DMS114 treated with DMSO at 0.1 percent for 48 hours (cell line): ENCODE measurements around the gene AUH.

Experiments
- DNase-seq: peaks from one replicate; lab custom pipeline; 2025; ENCODE audit not compliant: unreplicated experiment; lab: John Stamatoyannopoulos, UW

Gene AUH

DNA sequence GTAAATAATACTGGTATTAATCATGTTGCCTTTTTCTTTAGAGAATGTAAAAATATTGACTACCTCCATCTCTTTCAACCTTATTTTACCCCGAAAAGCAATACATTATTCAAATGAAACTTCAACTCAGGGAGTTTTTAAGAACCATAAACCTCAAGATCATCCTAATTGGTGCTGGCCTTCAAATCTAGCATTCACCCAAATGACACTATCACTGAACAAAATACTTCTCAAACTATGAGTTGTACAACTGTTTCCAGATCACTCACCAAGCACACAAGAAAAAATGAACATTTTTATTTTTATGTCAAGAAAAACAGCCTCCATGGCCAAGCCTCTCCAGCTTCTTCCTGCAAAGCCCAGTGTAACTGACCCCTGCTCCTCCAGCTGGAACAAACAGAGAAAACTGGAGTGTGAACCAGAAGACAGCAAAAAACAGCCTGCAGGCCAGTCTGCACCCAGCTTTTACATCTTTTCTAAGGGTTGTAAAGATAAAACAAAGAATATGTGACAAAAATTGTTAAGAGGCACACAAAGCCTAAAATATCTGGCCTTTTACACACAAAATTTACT is 21.2 kb downstream of the AUH start:
- no peak for DNase-seq

DNA sequence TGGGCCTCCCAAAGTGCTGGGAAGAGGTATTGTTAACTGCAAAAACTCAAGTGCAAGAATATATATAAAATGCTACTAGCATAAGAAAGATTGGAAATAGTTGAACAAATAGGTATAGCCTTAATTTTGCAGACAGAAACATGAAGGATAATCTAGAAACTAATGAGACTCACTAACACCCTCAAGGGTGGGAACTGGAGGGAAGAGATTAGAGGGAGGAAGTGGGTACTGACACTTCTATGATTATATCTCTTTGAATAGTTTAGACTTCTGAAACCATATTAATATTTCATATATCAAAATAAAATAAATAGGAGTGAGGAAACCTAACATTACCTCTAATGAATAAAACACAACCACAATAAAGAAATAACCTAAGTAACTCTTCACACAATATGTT is 23.0 kb downstream of the AUH start:
- no peak for DNase-seq

DNA sequence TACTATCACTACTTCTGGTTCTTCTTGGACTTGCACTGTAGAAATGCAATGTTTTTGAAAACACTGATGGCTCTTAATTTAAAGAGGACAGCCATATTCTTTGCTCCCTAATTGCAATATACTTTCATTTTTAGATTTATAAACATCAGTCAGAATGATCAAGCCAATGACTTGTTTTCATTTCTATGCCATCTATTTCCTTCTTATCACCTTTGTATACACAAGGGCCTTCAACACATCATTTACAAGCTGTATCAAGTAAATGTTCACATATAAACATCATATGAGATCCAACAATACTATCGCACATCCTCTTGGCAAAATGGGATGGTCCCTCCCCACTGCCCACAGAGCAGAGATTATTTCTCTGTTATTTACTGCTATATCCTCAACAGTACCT is 24.9 kb downstream of the AUH start:
- DNase-seq = no peak

DNA sequence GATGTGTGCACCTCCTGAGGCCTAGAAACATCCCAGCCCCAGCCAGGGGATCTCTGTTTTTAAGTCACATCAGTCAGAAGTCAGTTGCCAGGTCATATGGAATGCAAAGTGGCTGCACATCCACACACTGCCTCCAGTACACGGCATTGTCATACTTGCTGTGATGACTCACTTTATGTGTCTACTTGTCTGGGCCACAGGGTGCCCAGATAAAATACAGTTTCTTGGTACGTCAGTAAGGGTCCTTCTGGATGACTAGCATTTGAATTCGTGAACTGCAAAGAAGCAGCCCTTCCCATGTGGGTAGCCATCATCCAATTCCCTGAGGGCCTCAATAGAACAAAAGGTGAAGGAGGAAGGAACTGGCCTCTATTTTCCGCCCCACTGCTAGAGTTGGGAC is 27.7 kb downstream of the AUH start:
- DNase-seq = no peak

DNA sequence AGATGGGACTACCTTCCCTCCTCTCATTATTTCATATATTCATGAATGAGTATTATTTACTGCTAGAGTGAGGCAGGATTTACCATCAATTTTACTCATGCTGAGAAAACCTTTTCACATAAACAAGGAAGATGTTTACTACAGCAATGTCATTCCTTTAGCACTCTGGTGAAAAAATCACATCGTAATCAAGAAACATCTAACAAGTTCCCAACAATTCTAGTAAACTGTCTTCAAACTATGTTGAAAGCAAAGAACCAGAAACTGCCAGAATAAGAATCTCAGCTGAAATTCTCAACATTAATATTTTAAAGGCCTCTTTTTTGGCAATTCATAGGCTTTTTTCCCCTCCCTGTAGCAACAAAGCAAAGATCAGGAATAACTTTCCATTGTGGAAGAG is 28.2 kb downstream of the AUH start:
- no peak for DNase-seq

DNA sequence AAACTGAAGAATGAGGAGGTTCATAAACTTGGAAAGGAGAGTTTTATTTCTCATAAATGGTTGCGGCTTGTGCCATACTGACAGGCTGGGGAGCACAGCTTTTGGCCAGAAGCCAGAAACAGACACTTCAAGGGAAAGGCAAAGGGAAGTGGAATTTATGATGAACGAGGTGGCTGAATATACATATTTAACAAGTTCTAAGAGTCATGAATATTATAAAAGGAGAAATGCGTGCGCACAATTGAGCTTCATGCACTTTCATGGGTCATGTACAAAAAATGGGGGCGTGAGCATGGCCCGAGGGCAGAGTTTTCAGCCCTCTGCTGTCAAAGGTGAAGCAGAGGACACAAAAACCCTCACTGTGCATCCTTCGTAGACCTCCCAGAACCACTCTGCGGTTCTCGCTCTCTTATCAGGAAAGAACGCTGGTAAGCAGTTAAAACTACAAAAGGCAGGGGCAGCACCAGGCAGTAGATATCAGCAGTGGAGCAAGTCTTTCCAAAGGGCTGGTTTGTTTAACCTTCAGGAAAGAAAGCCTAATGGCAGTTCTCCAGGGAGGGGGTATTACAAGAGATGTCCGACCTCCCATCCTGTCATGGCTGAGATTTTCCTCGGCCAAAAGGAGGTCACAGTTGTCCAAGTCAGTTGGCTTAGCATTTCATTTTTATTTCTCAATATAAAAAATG is 29.0 kb downstream of the AUH start:
- no peak for DNase-seq

DNA sequence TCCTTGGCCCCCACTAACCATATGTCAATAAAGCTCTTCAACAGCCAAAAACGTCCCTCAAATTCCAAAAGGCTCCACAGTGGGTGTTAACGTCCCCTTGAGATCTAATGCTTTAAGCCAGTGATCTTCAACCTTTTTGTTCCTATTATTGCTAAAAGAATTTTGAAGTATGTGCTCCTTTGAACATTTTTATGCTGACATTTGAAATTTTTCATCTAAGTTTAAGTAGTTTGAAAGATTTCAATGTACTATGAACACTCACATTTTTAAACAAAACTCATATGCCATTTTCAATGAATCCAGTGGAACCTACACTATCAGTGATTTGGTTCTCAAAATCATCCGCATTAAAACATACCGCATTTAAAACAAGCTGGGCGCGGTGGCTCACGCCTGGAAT is 29.9 kb downstream of the AUH start:
- DNase-seq = no peak

DNA sequence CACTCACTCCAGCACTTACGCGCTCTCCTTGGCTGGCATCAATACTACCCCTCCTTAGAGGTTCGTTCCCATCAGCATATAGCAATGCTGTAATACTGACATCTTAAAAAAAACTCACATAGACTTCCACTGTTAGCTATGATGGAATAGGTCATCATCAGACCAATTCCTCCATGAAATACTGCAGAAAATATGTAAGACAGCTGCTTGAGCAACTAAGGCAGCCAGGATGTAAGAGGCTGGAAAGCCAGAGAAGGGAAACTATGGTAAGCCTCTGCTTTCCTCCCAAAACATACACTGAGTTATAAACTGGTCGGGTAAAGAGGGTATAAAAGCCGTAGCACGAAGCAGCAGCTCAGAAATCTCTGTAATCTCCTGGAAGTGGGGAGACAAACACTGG is 33.5 kb downstream of the AUH start:
- no peak for DNase-seq

DNA sequence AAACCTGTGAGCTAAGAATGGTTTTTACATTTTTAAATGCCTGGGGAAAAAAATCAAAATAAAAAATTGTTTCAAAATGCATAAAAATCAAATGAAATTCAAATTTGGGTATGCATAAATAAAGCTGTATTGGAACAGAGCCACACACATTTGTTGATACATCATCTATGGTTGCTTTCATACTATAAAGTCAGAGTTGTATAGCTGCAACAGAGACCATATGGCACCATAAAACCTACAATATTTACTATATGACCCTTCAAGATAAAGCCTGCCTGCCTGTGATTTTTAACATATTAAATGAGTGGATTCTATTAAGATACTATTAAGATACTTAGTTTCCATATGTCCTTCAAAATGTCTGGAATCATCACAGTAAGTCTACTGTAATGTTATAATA is 40.0 kb downstream of the AUH start:
- no peak for DNase-seq

DNA sequence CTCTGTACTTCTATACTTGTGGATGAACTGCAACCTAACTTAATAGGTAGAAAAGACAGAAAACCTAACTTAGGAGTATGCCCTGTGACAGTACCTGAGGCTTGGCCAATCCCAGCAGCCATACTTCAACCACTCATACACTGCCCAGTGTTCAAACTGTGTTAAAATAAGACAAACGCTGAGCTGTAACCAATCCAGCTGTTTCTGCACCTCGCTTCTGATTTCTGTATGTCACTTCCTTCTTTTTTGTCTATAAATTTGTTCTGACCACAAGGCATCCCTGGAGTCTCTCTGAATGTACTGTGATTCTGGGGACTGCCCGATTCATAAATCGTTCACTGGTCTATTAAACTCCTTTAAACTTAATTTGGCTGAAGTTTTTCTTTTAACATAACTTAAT is 41.4 kb downstream of the AUH start:
- no peak for DNase-seq

DNA sequence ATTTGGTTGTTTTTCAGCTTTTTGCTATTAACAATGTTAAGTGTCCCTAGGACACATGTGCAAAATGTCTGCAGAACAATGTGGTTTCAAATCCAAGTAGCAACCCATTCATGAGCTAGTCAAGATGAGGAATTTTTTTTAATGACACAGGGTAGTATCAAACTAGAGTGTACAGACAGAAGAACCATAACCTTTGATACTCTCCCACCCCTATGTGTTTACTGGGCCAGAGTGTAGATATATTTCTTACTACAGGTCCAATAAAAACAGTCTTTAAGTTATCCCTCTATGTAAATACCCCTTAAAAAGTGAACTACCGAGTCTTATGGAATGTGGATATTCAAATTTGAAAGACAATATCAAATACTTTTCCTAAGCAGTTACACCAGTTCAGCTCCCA is 45.6 kb downstream of the AUH start:
- no peak for DNase-seq

DNA sequence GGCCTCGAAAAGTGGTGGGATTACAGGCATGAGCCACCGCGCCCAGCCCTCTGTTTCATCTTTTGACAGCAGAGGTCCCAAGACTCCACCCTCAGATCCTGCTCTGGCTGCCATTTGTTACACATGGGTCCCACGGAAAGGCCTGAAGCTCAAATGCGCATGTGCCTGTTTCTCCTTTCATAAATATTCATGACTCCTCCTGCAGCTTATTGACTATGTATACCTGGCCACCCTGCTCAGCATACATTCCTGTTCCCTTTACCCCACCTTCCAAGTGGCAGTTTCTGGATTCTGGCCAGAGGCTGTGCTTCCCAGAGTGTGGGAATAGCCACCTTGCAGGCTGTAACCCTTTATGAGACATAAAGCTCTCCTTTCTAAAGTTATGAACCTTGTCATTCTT is 46.5 kb downstream of the AUH start:
- DNase-seq = no peak

DNA sequence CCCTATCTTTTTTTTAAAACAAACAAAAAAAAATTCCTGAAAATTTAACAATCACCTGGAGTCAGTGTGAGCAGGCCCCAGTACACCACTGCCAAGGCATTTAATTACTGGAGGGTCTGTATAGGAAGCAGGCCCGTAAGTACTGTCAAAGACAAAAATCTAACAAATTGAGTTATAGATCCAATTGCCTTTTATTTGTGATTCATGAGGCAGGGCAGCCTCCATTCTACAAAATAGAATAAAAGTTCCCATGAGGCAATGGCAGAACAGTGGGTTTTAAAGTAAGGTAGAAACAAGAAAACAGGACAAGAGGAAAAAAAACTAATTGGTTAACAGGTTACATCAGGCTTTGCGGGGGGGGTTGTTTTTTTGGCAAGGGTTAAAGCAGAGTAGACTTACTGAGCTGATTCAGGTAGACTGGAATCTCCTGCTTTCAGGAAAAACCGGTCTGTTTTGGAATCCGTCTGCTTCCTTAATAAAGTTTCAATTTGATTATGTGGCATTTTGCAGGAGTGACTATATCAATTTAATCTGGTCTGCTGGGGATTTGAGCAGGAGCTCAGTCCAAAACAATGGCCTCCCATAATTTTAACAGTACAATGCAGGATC is 48.9 kb downstream of the AUH start:
- no peak for DNase-seq

DNA sequence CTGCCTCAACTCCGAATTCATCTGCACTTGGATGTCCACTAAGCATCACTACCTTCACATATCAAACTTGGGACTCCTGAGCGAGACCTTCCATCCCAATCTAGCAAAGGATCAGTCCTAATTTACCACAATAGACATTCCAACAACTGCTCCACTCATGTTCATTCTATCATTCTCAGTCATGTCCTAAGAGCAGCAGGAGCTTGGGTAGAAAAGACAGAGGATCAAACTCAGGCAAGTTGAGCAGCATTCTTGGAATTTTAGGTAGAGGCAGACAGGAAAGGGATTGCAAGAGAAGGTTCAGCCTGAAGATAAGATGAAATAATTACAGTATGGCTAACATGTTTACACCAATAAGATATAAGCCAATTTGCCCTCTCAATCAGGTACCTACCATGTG is 51.7 kb downstream of the AUH start:
- no peak for DNase-seq

DNA sequence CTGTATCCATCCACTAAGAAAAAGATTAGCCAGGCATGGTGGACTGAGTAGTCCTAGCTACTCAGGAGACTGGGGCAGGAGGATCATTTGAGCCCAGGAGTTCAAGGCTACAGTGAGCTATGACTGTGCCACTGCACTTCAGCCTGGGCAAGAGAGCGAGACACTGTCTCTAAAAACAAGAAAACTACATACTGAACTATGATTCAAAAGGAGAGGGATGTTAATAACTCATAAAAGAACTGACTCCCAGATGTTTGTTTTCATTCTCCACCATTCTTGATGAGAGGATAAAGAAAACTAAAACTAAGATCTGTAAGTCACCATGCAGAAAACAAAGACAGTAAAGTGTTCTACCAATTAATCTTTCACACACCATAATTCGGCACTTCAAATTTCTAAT is 53.5 kb downstream of the AUH start:
- DNase-seq = no peak

DNA sequence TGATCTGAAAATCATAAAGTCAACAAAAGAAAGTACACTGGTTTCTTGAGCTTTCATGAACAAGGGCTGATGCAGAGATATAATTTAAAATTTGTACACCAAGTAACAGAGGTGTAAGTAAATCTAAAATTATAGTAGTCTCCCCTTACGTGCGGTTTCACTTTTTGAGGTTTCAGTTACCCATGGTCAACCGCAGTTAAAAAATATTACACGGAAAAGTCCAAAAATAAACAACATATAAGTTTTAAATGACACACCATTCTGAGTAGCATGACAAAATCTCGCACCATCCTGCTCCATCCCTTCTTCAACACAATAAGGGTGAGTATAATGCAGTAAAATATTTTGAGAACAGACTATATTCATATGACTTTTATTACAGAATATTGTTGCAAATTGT is 54.4 kb downstream of the AUH start:
- DNase-seq = no peak

DNA sequence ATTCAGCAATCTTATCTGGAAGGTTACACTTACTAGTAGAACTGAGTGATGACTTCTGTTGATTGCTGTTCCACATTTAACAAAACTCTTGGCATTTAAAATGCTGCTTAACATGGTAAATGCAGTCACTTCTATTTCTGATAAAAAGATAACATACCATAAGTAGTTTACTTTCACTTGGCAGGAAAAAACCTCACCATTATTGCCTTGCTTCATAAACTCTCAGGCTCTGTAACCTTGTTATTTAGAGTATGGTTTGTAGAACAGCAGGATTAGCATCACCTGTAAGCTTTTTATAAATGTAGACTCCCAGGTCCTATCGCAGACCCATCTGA is 55.5 kb downstream of the AUH start:
- no peak for DNase-seq

DNA sequence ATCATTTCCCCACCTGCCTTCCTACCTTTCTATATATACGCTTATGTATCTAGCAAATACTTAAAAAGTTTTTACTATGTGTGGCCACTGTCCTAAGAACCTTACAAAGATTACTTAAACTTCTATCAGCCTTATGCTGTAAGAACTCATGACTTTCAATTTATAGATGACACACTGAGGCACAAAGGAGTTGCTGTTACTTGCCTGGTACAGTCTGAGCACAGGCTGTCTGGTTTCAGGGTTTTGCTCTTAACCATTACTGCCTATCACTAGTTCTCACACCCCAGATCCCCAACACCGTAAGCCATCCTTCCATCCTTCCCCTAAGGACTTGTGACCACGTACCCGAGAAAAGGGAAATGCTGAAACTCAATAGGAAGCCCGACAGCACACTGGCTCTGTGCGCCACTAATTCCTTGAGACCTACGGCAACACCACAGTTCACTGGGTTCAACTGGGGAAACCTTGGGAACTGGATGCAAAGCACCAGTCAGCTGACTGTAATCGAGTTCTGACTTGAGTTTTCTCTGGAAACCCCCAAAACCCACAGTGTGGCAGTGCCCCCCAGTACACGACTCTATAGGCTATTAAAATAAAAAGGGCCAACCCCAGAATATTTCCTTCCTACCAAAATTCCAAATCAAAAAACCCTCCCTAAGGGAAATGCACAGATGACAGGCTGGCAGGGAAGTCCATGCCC is 56.0 kb downstream of the AUH start:
- DNase-seq = no peak

DNA sequence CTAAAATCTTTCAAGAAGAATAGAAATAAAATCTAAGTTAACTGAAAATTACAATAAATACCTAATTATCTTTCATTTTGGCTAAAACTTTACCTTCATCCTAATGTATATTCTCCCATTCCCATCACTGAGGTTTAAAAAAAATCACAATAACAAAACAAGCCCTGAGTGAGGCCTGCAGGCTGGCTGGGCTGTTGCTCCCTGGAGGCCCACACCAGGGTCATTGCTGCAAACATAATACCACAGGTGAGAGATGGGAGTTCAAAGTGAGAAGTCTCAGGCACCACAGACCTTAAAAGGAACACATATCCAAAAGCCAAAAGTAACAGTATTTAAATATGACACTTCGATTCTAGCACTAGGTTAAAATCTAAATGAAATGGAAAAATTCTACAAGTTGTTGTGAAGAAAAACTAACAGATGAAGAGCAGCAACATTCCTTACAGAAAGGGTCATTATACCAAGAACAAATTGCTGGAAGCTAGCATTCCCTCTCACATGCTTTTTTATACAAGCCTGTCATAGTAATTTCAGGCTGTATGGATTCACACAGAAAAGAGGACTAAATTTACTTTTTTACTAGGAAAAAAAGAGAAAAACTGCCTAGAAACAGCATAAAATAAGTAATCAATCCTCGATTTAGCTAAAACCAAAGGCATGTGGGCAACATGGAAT is 57.8 kb downstream of the AUH start:
- no peak for DNase-seq

DNA sequence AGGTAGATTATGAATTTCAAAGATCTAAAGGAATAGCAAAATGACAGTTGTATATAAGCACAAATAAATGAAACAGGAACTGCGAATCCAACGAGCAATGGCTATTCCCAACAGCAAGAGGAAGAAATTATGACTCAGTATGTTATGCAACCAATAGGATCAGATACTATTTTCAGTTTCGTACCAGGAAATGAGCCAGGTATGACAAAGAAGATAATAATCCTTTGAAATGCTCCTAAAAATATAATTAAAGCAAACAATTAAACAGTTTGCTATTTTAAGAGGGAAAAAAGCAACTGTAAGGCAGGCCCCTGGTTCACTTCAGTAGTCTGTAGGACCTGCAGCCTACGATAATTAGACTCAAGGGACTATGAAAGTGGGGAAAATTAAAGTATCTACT is 58.9 kb downstream of the AUH start:
- no peak for DNase-seq

DNA sequence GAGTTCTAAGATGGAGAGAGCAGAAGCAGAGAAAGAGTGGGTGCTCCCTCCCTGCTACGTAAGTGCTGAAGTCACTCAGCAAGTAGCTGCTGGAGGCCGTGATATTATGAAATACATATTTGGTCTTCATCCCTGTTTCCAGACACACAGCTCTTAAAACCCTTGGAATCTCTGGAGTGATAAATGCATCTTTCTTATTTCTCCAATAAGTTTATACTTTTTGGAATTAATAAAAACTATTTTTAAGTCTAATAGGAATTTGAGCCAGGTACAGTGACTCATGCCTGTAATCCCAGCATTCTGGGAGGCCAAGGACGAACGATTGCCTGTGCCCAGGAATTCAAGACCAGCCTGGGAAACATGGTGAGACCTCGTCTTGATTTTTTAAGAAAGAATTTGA is 60.6 kb downstream of the AUH start:
- DNase-seq = no peak

DNA sequence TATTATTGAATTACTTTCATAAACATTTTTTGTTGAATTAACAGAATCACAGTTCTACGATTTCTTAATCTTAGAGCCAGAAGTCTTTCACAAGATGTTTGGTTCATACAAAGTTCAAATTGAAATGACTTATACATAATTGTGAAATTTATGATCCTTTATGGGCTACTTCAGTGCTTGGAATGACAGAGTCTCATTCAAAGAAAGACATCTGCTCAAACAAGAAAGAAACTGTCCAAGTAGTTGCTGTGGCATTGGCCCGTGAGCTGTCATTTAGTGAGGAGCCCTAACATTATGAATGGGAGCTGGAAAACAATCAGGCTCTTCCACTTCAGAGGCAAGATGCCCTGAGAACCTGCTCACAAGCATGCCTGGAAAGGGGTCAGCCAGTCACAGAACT is 63.4 kb downstream of the AUH start:
- no peak for DNase-seq
